GM12801 (cell line): ENCODE data around the gene PALLD.

Experiments used
- TF ChIP-seq, protein P1 (sequence below): IDR thresholded peaks from one replicate; pipeline ENCODE4 v1.5.1; 2011; ENCODE audit warnings: control low read depth; ENCODE audit not compliant: insufficient read length; ENCODE audit errors: extremely low read depth

PALLD gene

GRCh38 chr4:168486912-168487281 lies 10.0 kb upstream of the PALLD start:
- TF ChIP-seq, protein P1, sequence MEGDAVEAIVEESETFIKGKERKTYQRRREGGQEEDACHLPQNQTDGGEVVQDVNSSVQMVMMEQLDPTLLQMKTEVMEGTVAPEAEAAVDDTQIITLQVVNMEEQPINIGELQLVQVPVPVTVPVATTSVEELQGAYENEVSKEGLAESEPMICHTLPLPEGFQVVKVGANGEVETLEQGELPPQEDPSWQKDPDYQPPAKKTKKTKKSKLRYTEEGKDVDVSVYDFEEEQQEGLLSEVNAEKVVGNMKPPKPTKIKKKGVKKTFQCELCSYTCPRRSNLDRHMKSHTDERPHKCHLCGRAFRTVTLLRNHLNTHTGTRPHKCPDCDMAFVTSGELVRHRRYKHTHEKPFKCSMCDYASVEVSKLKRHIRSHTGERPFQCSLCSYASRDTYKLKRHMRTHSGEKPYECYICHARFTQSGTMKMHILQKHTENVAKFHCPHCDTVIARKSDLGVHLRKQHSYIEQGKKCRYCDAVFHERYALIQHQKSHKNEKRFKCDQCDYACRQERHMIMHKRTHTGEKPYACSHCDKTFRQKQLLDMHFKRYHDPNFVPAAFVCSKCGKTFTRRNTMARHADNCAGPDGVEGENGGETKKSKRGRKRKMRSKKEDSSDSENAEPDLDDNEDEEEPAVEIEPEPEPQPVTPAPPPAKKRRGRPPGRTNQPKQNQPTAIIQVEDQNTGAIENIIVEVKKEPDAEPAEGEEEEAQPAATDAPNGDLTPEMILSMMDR: no peak

GRCh38 chr4:168487282-168488035 lies 9.4 kb upstream of the PALLD start:
- TF ChIP-seq, protein P1: no peak

DNA sequence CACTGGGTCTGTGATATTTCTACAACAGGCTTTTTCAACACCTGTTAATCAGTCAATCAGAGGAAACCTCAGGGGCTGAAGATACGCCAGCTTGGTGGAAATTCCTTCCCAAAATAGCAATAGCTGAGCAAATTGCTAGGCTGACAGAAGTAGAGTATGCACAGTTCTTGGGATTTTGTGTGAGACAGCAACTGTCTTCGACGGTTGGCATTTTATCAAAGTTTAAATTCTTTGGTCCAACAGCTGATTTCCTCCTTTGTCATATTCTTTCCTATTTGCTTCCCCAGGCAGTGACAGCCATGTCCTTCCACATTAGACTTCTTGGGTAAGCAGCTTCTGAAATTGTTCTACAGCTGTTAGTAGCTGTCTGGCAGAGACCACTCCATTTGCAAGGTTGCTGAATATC lies 8.0 kb upstream of the PALLD start:
- TF ChIP-seq, protein P1: no peak

DNA sequence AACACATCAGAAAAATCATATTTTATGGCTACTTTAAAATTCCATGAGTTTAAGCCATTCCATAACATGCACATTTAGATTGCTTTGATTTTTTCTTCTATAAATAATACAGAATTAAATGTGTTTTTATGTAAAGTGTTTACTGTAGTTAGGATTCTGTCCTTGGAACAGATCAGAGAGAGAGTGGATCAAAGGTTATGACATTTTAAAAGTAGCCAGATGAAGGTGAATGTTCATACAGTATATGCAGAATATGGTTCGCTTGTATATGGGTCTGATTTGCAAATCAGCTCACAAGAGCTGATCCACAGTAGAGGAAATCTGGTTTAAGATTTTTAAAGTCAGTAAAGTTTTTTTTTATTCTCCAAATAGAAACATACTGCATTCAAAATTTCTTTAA lies 7.2 kb upstream of the PALLD start:
- TF ChIP-seq, protein P1: no peak

- TF ChIP-seq, protein P1: no peak
Measured at GRCh38 chr4:168490711-168491110, 6.1 kb upstream of the PALLD start.

DNA sequence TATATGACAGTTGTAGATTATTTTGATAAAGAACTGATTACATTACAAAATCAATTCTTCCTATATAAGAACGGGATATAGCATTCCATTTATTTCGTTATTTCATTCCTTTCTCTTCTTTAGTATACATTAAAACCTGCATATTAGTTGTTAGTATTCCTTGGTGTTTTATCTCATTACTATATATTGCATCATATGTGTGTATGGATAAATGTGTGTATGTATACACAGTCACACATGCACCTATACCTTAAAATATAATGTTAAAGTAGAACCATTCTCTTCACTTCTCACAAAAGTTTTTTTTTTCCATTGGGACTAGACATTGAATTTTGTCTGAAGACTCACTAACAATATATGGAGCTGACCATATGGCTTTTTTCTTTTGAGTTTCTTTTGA lies 5.3 kb upstream of the PALLD start:
- TF ChIP-seq, protein P1: no peak

DNA sequence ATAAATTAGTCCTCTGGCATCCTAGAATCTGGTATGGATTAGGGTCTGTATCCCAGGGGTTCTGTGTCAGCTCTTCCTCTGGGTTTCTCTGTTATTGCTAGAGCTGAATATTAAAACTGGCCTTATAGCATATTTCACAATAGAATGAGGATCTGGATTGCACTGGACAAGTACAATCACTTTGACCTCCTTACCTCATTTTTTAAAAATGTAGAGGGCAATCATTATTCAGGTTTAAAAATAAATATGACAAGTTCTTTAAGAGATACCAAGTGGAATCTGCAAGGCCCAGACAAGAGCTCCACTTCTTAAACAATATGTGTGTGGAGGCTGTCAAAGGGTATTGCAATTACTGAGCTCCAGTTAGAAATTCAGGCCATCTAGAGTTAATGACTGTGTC lies 1.4 kb downstream of the PALLD start:
- TF ChIP-seq, protein P1: no peak
